IMR-90 (cell line): ENCODE results near the gene SRD5A3. TPM values are rescaled to one million over a fixed set of nuclear protein-coding genes. Genes with fewer than 3 reads are reported as not detected.

ENCODE experiments used
- ATAC-seq: fragments of 200-7000 bp; cut with Tn5 transposase; 2 replicates; pipeline ENCODE4 v1.9.1; 2020; ENCODE audit warnings: low read depth, mild to moderate bottlenecking, moderate library complexity
- BruUV-seq: library from RNA; stranded (reverse); fragments of 400-500 nt; replicated peaks from 2 replicates; lab custom pipeline; 2021; lab: Mats Ljungman, UMichigan
- CTCF ChIA-PET: fragments of 300-600 bp; formaldehyde crosslinking; extraction: SDS; loops from one replicate; lab custom pipeline; 2021; ENCODE audit warnings: antibody characterized with exemption; lab: Yijun Ruan, JAX
- POLR2A ChIA-PET: fragments of 300-600 bp; sonication (Branson Sonifier 250); formaldehyde crosslinking; loops from one replicate; lab custom pipeline; 2022; ENCODE audit warnings: antibody characterized with exemption; ENCODE audit not compliant: unreplicated experiment; lab: Charles Lee
- DNase-seq: peaks from one replicate; pipeline ENCODE4 v3.0.0; 2013
- H2AFZ ChIP-seq: replicated peaks from 2 replicates; pipeline ENCODE3; 2013; ENCODE audit warnings: low read length, mild to moderate bottlenecking; ENCODE audit not compliant: poor library complexity
- H2AK5ac ChIP-seq: 2 replicates; pipeline ENCODE4 v1.6.1; 2013; ENCODE audit warnings: low read depth, low read length, inconsistent platforms
- H2AK9ac ChIP-seq: replicated peaks from 2 replicates; pipeline ENCODE3; 2013; ENCODE audit warnings: mild to moderate bottlenecking, low read depth, low read length, moderate library complexity; ENCODE audit not compliant: poor library complexity
- H2BK120ac ChIP-seq: 2 replicates; pipeline ENCODE4 v1.6.1; 2013; ENCODE audit warnings: low read depth, low read length, inconsistent platforms
- H2BK15ac ChIP-seq: 3 replicates; pipeline ENCODE4 v1.6.1; 2013; ENCODE audit warnings: low read depth, low read length, inconsistent platforms
- H2BK20ac ChIP-seq: 2 replicates; pipeline ENCODE4 v1.6.1; 2013; ENCODE audit warnings: low read depth, mild to moderate bottlenecking, inconsistent platforms, low read length, moderate library complexity
- H2BK5ac ChIP-seq: 2 replicates; pipeline ENCODE4 v1.6.1; 2013; ENCODE audit warnings: mild to moderate bottlenecking, low read depth, low read length, inconsistent platforms; ENCODE audit not compliant: poor library complexity, severe bottlenecking
- H3K14ac ChIP-seq: replicated peaks from 2 replicates; pipeline ENCODE4 v1.6.1; 2013; ENCODE audit warnings: low read depth, low read length, inconsistent platforms
- H3K18ac ChIP-seq: 2 replicates; pipeline ENCODE4 v1.6.1; 2013; ENCODE audit warnings: low read depth, low read length, control low read depth
- H3K23ac ChIP-seq: 2 replicates; pipeline ENCODE4 v1.6.1; 2013; ENCODE audit warnings: low read depth, low read length, inconsistent platforms
- H3K27ac ChIP-seq: 2 replicates; pipeline ENCODE4 v1.5.1; 2013; ENCODE audit warnings: mild to moderate bottlenecking, control low read depth, low read length; ENCODE audit not compliant: insufficient read depth
- H3K27me3 ChIP-seq: 2 replicates; pipeline ENCODE4 v1.6.1; 2013; ENCODE audit warnings: low read length; ENCODE audit not compliant: control insufficient read depth, insufficient read depth
- H3K36me3 ChIP-seq: 2 replicates; pipeline ENCODE4 v1.6.1; 2013; ENCODE audit warnings: low read length, mixed read lengths; ENCODE audit not compliant: control insufficient read depth, insufficient read depth
- H3K4ac ChIP-seq: 2 replicates; pipeline ENCODE4 v1.6.1; 2013; ENCODE audit warnings: low read depth, low read length, inconsistent platforms
- H3K4me1 ChIP-seq: 2 replicates; pipeline ENCODE4 v1.6.1; 2013; ENCODE audit warnings: low read length, mixed read lengths; ENCODE audit not compliant: control insufficient read depth, insufficient read depth
- H3K4me2 ChIP-seq: 2 replicates; pipeline ENCODE4 v1.6.1; 2013; ENCODE audit warnings: low read depth, mild to moderate bottlenecking, control low read depth, low read length, moderate library complexity
- H3K4me3 ChIP-seq: 2 replicates; pipeline ENCODE4 v1.5.1; 2013; ENCODE audit warnings: low read depth, mild to moderate bottlenecking, control low read depth, low read length, moderate library complexity; ENCODE audit not compliant: insufficient read depth
- H3K56ac ChIP-seq: 2 replicates; pipeline ENCODE4 v1.6.1; 2013; ENCODE audit warnings: low read length, inconsistent platforms; ENCODE audit not compliant: insufficient read depth; ENCODE audit errors: extremely low read depth
- H3K79me1 ChIP-seq, 2 experiments: 2 replicates each; pipeline ENCODE4 v1.6.1; 2013; ENCODE audit warnings: low read length in 2 of 2, inconsistent platforms in 1 of 2, low read depth in 1 of 2
- H3K9ac ChIP-seq: 2 replicates; pipeline ENCODE4 v1.6.1; 2013; ENCODE audit warnings: low read depth, low read length, control low read depth
- H3K9me1 ChIP-seq: 2 replicates; pipeline ENCODE4 v1.6.1; 2013; ENCODE audit warnings: low read length, inconsistent platforms; ENCODE audit not compliant: insufficient read depth
- H3K9me3 ChIP-seq: 2 replicates; pipeline ENCODE4 v1.6.1; 2013; ENCODE audit warnings: low read length; ENCODE audit not compliant: control insufficient read depth, insufficient read depth
- H4K20me1 ChIP-seq: 2 replicates; pipeline ENCODE4 v1.6.1; 2013; ENCODE audit warnings: low read length, inconsistent platforms; ENCODE audit not compliant: insufficient read depth
- H4K5ac ChIP-seq: 2 replicates; pipeline ENCODE4 v1.6.1; 2013; ENCODE audit warnings: mild to moderate bottlenecking, low read depth, low read length, control low read depth
- H4K8ac ChIP-seq, 2 experiments: 2 replicates each; pipeline ENCODE4 v1.6.1; 2013; ENCODE audit warnings: low read depth in 2 of 2, low read length in 2 of 2, control low read depth in 1 of 2, inconsistent platforms in 1 of 2
- H4K91ac ChIP-seq: 2 replicates; pipeline ENCODE4 v1.6.1; 2013; ENCODE audit warnings: low read depth, low read length, inconsistent platforms; ENCODE audit not compliant: insufficient read depth
- MAFK ChIP-seq: IDR thresholded peaks from 2 replicates; pipeline ENCODE4 v1.6.1; 2012; ENCODE audit warnings: low read depth, low read length, improper control_type of control experiment
- NFE2L2 ChIP-seq: fragments of 150-350 bp; IDR thresholded peaks from 2 replicates; pipeline ENCODE4 v1.6.1; 2016; ENCODE audit warnings: low read depth, mild to moderate bottlenecking, low read length
- WGBS, 2 experiments: methylation state at CpG; one replicate each; pipeline versions ENCODE4 v1.1.5 to v1.1.7; 2013; ENCODE audit warnings: missing lambda C conversion rate in 2 of 2; ENCODE audit not compliant: insufficient read length in 1 of 2; ENCODE audit errors: extremely low coverage in 2 of 2; 5-methylcytosine and 5-hydroxymethylcytosine counted together
- dilution Hi-C: fragments of 300-500 bp; cut with HindIII; formaldehyde crosslinking; loops from one replicate; pipeline ENCODE4 v1.14.3; 2018; ENCODE audit warnings: low sequenced_read_pairs; ENCODE audit not compliant: unreplicated experiment
- in situ Hi-C: fragments of 300-500 bp; cut with MboI; formaldehyde crosslinking; loops from 3 replicates; pipeline ENCODE4 v1.14.3; 2019; ENCODE audit warnings: low sequenced_read_pairs, inconsistent platforms, mixed read lengths
- intact Hi-C: fragments of 100-400 bp; cut with micrococcal nuclease; formaldehyde crosslinking; loops from 2 replicates; pipeline ENCODE4 v1.10.0; 2022
- polyA plus RNA-seq, 3 experiments: library from polyadenylated mRNA; depleted of rRNA; stranded (reverse); fragments of >200 nt; gene quantifications; 2 replicates each; pipeline ENCODE4 v1.2.3, GENCODE V29; 2012; ENCODE audit warnings: low replicate concordance in 1 of 3
- total RNA-seq: library from RNA; depleted of rRNA; stranded (reverse); fragments of >200 nt; gene quantifications from 2 replicates; pipeline ENCODE4 v1.2.3, GENCODE V29; 2012

The SRD5A3 gene
- total and polyA plus RNA-seq, 2 of the 4 experiments (the other 2 are of a cell fraction), result 5.6 to 6.8 TPM

- Histone ChIP-seq H3K27ac (no peak overlapping the region), H2AK5ac (no peak overlapping the region), H2BK5ac (no peak overlapping the region), H4K20me1 (no peaks in the 10 kb centered on the region), H3K56ac (no peak overlapping the region), H2AFZ (no peak overlapping the region), H2AK9ac (no peak overlapping the region), H3K79me1 (no peaks in the 10 kb centered on the region; a peak in 1 of 4 replicates), H3K4me1 (peaks cover 3% of the 10 kb centered on the region; the same call in 1 of the 2 replicates), H3K4ac (no peak overlapping the region), H3K23ac (no peak overlapping the region), H3K27me3 (no peaks in the 10 kb centered on the region), H3K14ac (no peak overlapping the region), H2BK20ac (no peak overlapping the region), H3K36me3 (no peaks in the 10 kb centered on the region), H4K5ac (no peak overlapping the region), H3K9me1 (no peaks in the 10 kb centered on the region), H3K4me2 (no peak overlapping the region), H4K91ac (no peak overlapping the region), H3K9ac (no peak overlapping the region), H4K8ac (no peak overlapping the region), H2BK15ac (no peak overlapping the region), H3K9me3 (no peaks in the 10 kb centered on the region), H2BK120ac (no peak overlapping the region), H3K18ac (no peak overlapping the region), H3K4me3 (no peak overlapping the region)
- ATAC-seq, result peak; percentile 80
- dilution Hi-C loops (no loop called here), in situ Hi-C loops (no loop called here), intact Hi-C loops (no loop called here)
- no TSS peak for BruUV-seq
- ChIA-PET CTCF (no interaction called here), POLR2A (no interaction called here)
- TF ChIP-seq MAFK, result 0 out of 2 replicates have a peak, but pooled peaks have one; percentile 10
- no peak for TF ChIP-seq NFE2L2
- DNase-seq, result no peak
- 100% methylated on average over 1 of the region's 6 CpGs; no CpG with 5 or more reads in 1 of the 2 experiments for WGBS, 2 experiments
Measured at GRCh38 chr4:55367084-55367722, 21.2 kb downstream of the SRD5A3 start.
